VCaP (cell line): ENCODE measurements around the gene NCK2.

Experiments used
- H3K27ac ChIP-seq: fragments of 450-650 bp; 2 replicates; pipeline ENCODE4 v1.5.1; 2017
- CTCF ChIP-seq: fragments of 450-650 bp; conservative IDR thresholded peaks from 2 replicates; pipeline ENCODE4 v1.5.1; 2017; ENCODE audit warnings: mild to moderate bottlenecking, moderate library complexity

NCK2 gene

GRCh38 chr2:105903051-105903674, 158.5 kb downstream of the NCK2 start:
- no peak overlapping the region for H3K27ac ChIP-seq
- TF ChIP-seq CTCF: no peak

- no peak overlapping the region for H3K27ac ChIP-seq
- TF ChIP-seq CTCF: no peak
Observed at GRCh38 chr2:105904938-105905337, 160.2 kb downstream of the NCK2 start.

GRCh38 chr2:105906481-105906880, 161.8 kb downstream of the NCK2 start:
- no peak for TF ChIP-seq CTCF
- no peak overlapping the region for H3K27ac ChIP-seq

- TF ChIP-seq CTCF: no peak
- no peak overlapping the region for H3K27ac ChIP-seq
Observed at GRCh38 chr2:105907184-105907583, 162.5 kb downstream of the NCK2 start.

- H3K27ac ChIP-seq: no peak overlapping the region
- TF ChIP-seq CTCF: no peak
Observed at GRCh38 chr2:105909215-105909614, 164.5 kb downstream of the NCK2 start.

GRCh38 chr2:105910497-105911238, 166.0 kb downstream of the NCK2 start:
- TF ChIP-seq CTCF: no peak
- H3K27ac ChIP-seq: no peak overlapping the region

GRCh38 chr2:105911425-105911824, 166.7 kb downstream of the NCK2 start:
- TF ChIP-seq CTCF: no peak

More at GRCh38 chr2:105911425-105911824, 166.7 kb downstream of the NCK2 start:
- no peak overlapping the region for H3K27ac ChIP-seq
